SK-N-SH (cell line): ENCODE measurements around the gene MYO18B. TPM values are rescaled to one million over a fixed set of nuclear protein-coding genes. Genes with fewer than 3 reads are reported as not detected.

Source experiments
- CTCF ChIA-PET: fragments of 300-600, 350-600 bp; formaldehyde crosslinking; extraction: SDS; loops from one replicate; lab custom pipeline; 2021; lab: Yijun Ruan, JAX
- POLR2A ChIA-PET: fragments of 350-600 bp; sonication (Branson Sonifier 250); formaldehyde crosslinking; extraction: SDS; loops from one replicate; lab custom pipeline; 2020; ENCODE audit warnings: antibody characterized with exemption, inconsistent platforms; lab: Yijun Ruan, JAX
- DNase-seq: peaks from one replicate; pipeline ENCODE4 v3.0.0; 2012
- H2AFZ ChIP-seq: fragments of 200-600 bp; sonication (generic); 2 replicates; pipeline ENCODE4 v1.8.1; 2016; ENCODE audit warnings: antibody characterized with exemption, mild to moderate bottlenecking, low read depth
- H3F3A ChIP-seq: fragments of 200-600 bp; sonication (generic); replicated peaks from 2 replicates; pipeline ENCODE3; 2016; ENCODE audit warnings: antibody characterized with exemption, mild to moderate bottlenecking; ENCODE audit not compliant: insufficient read depth
- H3K27ac ChIP-seq, 2 experiments: fragments of 200-500 bp in 1 of 2; fragments of 200-600 bp in 1 of 2; sonication (Bioruptor generic) in 1 of 2; sonication (generic), shearing (Covaris generic) in 1 of 2; 2 replicates each; pipeline versions ENCODE4 v1.5.1 to v1.6.1; 2014 to 2016; ENCODE audit warnings: low read depth in 2 of 2, inconsistent platforms in 1 of 2, low read length in 1 of 2, mild to moderate bottlenecking in 1 of 2, mixed read lengths in 1 of 2
- H3K27me3 ChIP-seq: fragments of 200-600 bp; sonication (generic), shearing (Covaris generic); 2 replicates; pipeline ENCODE4 v1.6.1; 2016; ENCODE audit warnings: mixed run types; ENCODE audit not compliant: insufficient read depth
- H3K36me3 ChIP-seq, 2 experiments: fragments of 200-500 bp in 1 of 2; fragments of 200-600 bp in 1 of 2; sonication (Bioruptor generic) in 1 of 2; sonication (generic) in 1 of 2; replicated peaks in 1 of 2; 2 replicates each; pipeline versions ENCODE3 to v1.5.1; 2014 to 2016; ENCODE audit warnings: low read length in 1 of 2, mild to moderate bottlenecking in 1 of 2; ENCODE audit not compliant: insufficient read depth in 2 of 2, control insufficient read depth in 1 of 2
- H3K4me1 ChIP-seq, 2 experiments: fragments of 200-500 bp in 1 of 2; fragments of 200-600 bp in 1 of 2; sonication (Bioruptor generic) in 1 of 2; sonication (generic), shearing (Covaris generic) in 1 of 2; 2 replicates each; pipeline versions ENCODE4 v1.5.1 to v1.6.1; 2014 to 2016; ENCODE audit warnings: low read depth in 1 of 2, low read length in 1 of 2, mixed run types in 1 of 2; ENCODE audit not compliant: insufficient read depth in 2 of 2, control insufficient read depth in 1 of 2
- H3K4me2 ChIP-seq: fragments of 200-600 bp; sonication (generic), shearing (Covaris generic); 2 replicates; pipeline ENCODE4 v1.6.1; 2017; ENCODE audit warnings: mixed run types
- H3K4me3 ChIP-seq, 2 experiments: fragments of 200-500 bp in 1 of 2; fragments of 200-600 bp in 1 of 2; sonication (Bioruptor generic) in 1 of 2; sonication (generic), shearing (Covaris generic) in 1 of 2; 2 replicates each; pipeline versions ENCODE4 v1.5.1 to v1.8.1; 2014 to 2016; ENCODE audit warnings: low read depth in 2 of 2, inconsistent platforms in 1 of 2, low read length in 1 of 2, mild to moderate bottlenecking in 1 of 2, mixed read lengths in 1 of 2, moderate library complexity in 1 of 2
- H3K79me2 ChIP-seq: fragments of 200-600 bp; sonication (generic); 2 replicates; pipeline ENCODE4 v1.8.1; 2017; ENCODE audit warnings: mild to moderate bottlenecking; ENCODE audit not compliant: insufficient read depth
- H3K9ac ChIP-seq: fragments of 200-600 bp; sonication (generic); 2 replicates; pipeline ENCODE4 v1.6.1; 2017; ENCODE audit warnings: mixed run types
- H3K9me2 ChIP-seq: fragments of 200-600 bp; sonication (generic); 2 replicates; pipeline ENCODE4 v1.6.1; 2017; ENCODE audit warnings: mixed run types
- H3K9me3 ChIP-seq: fragments of 200-600 bp; sonication (generic); 2 replicates; pipeline ENCODE4 v1.6.1; 2017; ENCODE audit warnings: mixed run types, mild to moderate bottlenecking, moderate library complexity
- H4K20me1 ChIP-seq: fragments of 200-600 bp; sonication (generic); 2 replicates; pipeline ENCODE4 v1.6.1; 2017; ENCODE audit warnings: mild to moderate bottlenecking, mixed run types; ENCODE audit not compliant: insufficient read depth
- EP300 ChIP-seq, 2 experiments: IDR thresholded peaks; 2 replicates each; pipeline versions ENCODE4 v1.4.0 to v1.6.1; 2012; ENCODE audit warnings: borderline replicate concordance in 1 of 2, low read depth in 1 of 2, low read length in 1 of 2
- EZH2phosphoT487 ChIP-seq: fragments of 200-600 bp; sonication (generic); IDR thresholded peaks from 2 replicates; pipeline ENCODE4 v1.6.1; 2017; ENCODE audit warnings: low read depth, mixed run types, mild to moderate bottlenecking, antibody characterized with exemption, moderate library complexity, borderline replicate concordance
- FOSL2 ChIP-seq: IDR thresholded peaks from 2 replicates; pipeline ENCODE4 v1.4.0; 2012; ENCODE audit warnings: low read depth, mild to moderate bottlenecking, moderate library complexity, borderline replicate concordance
- FOXJ3 ChIP-seq: sonication (generic); formaldehyde crosslinking; IDR thresholded peaks from 2 replicates; pipeline ENCODE4 v1.5.1; 2020; ENCODE audit warnings: mild to moderate bottlenecking, missing genetic modification reagents
- FOXM1 ChIP-seq: IDR thresholded peaks from 2 replicates; pipeline ENCODE4 v1.4.0; 2012; ENCODE audit warnings: low read depth, mild to moderate bottlenecking
- GABPA ChIP-seq: IDR thresholded peaks from 2 replicates; pipeline ENCODE4 v1.4.0; 2012; ENCODE audit warnings: low read depth, mild to moderate bottlenecking
- JUND ChIP-seq: IDR thresholded peaks from 2 replicates; pipeline ENCODE4 v1.4.0; 2012
- MEF2A ChIP-seq: IDR thresholded peaks from 2 replicates; pipeline ENCODE4 v1.4.0; 2012; ENCODE audit warnings: low read depth, borderline replicate concordance
- MXI1 ChIP-seq: IDR thresholded peaks from 2 replicates; pipeline ENCODE4 v1.6.1; 2012; ENCODE audit warnings: mild to moderate bottlenecking, low read depth, low read length, improper control_type of control experiment
- POLR2AphosphoS5 ChIP-seq: IDR thresholded peaks from 2 replicates; pipeline ENCODE4 v1.6.1; 2012; ENCODE audit warnings: low read depth, low read length
- RCOR1 ChIP-seq: fragments of 150-350 bp; IDR thresholded peaks from 2 replicates; pipeline ENCODE4 v1.6.1; 2017; ENCODE audit warnings: antibody characterized with exemption, low read length
- RFX5 ChIP-seq: IDR thresholded peaks from 2 replicates; pipeline ENCODE4 v1.6.1; 2012; ENCODE audit warnings: mild to moderate bottlenecking, improper control_type of control experiment, low read length
- SIN3A ChIP-seq: IDR thresholded peaks from 2 replicates; pipeline ENCODE4 v1.6.1; 2012; ENCODE audit warnings: low read depth, mild to moderate bottlenecking, low read length, moderate library complexity, borderline replicate concordance
- TCF12 ChIP-seq: IDR thresholded peaks from 2 replicates; pipeline ENCODE4 v1.4.0; 2012
- TEAD4 ChIP-seq: IDR thresholded peaks from 2 replicates; pipeline ENCODE4 v1.4.0; 2012; ENCODE audit warnings: mild to moderate bottlenecking, borderline replicate concordance; ENCODE audit not compliant: insufficient read depth
- WGBS: methylation state at CpG from one replicate; pipeline ENCODE4 v1.1.6; 2017; ENCODE audit warnings: low lambda C conversion rate; 5-methylcytosine and 5-hydroxymethylcytosine counted together
- polyA plus RNA-seq, 3 experiments: library from polyadenylated mRNA; depleted of rRNA; stranded (reverse); fragments of >200 nt; gene quantifications; 2 replicates each; pipeline ENCODE4 v1.2.3, GENCODE V29; 2012
- TF ChIP-seq, protein P1 (sequence below): fragments of 150-350 bp; IDR thresholded peaks from 2 replicates; pipeline ENCODE4 v1.6.1; 2017; ENCODE audit warnings: antibody characterized with exemption, low read length, low read depth, borderline replicate concordance
- TF ChIP-seq, protein P2 (sequence below): fragments of 150-350 bp; IDR thresholded peaks from 2 replicates; pipeline ENCODE4 v1.6.1; 2016; ENCODE audit warnings: mild to moderate bottlenecking, low read depth, low read length
- TF ChIP-seq, protein P3 (sequence below): IDR thresholded peaks from 2 replicates; pipeline ENCODE4 v1.6.1; 2012; ENCODE audit warnings: mild to moderate bottlenecking, low read depth, low read length, moderate library complexity
- TF ChIP-seq, protein P4 (sequence below): IDR thresholded peaks from 2 replicates; pipeline ENCODE4; 2012
- TF ChIP-seq, protein P5 (sequence below): IDR thresholded peaks from 2 replicates; pipeline ENCODE4 v1.4.0; 2012; ENCODE audit warnings: low read depth, borderline replicate concordance

Gene MYO18B
- polyA plus RNA-seq, 1 of the 3 experiments (the other 2 are of a cell fraction), result 0.05 TPM

DNA sequence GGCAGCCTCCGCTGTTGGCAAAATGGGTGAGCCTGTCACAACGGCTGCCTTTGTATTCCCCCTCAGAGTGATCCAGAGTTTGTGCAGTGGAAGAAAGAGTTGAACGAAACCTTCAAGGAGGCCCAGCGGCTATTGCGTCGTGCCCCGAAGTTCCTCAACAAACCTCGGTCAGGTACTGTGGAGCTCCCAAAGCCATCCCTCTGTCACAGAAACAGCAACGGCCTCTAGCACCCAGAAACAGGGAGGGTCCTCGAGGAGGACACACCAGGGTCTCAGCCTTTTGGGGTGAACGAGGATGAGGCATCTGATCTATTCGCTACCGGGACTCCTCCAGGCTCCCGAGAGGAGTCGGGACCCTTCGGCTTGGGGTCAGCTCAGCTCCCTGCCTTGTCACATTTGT lies 19.8 kb upstream of the MYO18B start:
- POLR2A ChIA-PET, result no interaction called here
- Histone ChIP-seq H3K9me2 (no peaks in the 10 kb centered on the region), H3F3A (no peaks in the 10 kb centered on the region), H3K36me3 (peaks cover 0 to 32% of the 10 kb centered on the region in 2 experiments), H3K27ac (no peak overlapping the region), H3K79me2 (no peaks in the 10 kb centered on the region), H4K20me1 (no peaks in the 10 kb centered on the region), H3K4me3 (no peak overlapping the region), H3K9ac (no peak overlapping the region), H3K27me3 (no peaks in the 10 kb centered on the region), H2AFZ (no peak overlapping the region), H3K9me3 (no peaks in the 10 kb centered on the region), H3K4me1 (peaks cover 0 to 5% of the 10 kb centered on the region in 2 experiments; a peak in 1 of 4 replicates), H3K4me2 (no peak overlapping the region)
- CTCF ChIA-PET, result interaction anchor here (0.6 to 1.0 kb wide), 2 partner anchors 11 to 99 kb away, joined by 3 read pairs; no protein-coding TSS in a partner anchor
- TF ChIP-seq MXI1 (no peak), RCOR1 (no peak)
- TF ChIP-seq, protein P1, sequence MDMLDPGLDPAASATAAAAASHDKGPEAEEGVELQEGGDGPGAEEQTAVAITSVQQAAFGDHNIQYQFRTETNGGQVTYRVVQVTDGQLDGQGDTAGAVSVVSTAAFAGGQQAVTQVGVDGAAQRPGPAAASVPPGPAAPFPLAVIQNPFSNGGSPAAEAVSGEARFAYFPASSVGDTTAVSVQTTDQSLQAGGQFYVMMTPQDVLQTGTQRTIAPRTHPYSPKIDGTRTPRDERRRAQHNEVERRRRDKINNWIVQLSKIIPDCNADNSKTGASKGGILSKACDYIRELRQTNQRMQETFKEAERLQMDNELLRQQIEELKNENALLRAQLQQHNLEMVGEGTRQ, result no peak
- WGBS, result 91% methylated on average over 15 of the region's 16 CpGs
- DNase-seq, result no peak

DNA sequence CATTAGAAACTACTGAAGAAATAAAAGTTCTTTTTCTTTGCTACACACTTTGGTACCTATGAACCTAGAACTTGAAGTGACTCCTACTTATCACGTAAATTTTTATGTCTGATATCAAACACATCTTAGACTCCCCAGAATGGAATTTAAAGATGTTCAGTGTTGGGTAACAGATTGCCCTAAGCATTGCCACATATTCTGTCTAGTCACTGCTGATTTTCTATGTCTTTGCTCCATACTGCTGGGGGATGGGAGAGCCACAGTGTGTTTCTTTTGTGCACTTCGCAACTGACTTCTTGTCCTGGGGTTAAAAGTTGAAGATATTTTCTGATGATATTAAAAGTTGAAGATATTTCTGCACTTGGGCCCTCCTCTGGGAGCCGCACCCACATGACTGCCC lies 19.4 kb upstream of the MYO18B start:
- 91% methylated on average over 3 of the region's 3 CpGs for WGBS
- peaks cover 0 to 30% of the 10 kb centered on the region in 2 experiments for H3K36me3 ChIP-seq
- H3K79me2 ChIP-seq, result no peaks in the 10 kb centered on the region
- no peak overlapping the region for H3K27ac ChIP-seq
- H3K4me1 ChIP-seq, result peaks cover 0 to 5% of the 10 kb centered on the region in 2 experiments; a peak in 1 of 4 replicates
- H3K27me3 ChIP-seq, result no peaks in the 10 kb centered on the region
- no peak overlapping the region for H3K9ac ChIP-seq
- no peaks in the 10 kb centered on the region for H4K20me1 ChIP-seq
- CTCF ChIA-PET, result interaction anchor here (1.0 kb wide), 1 partner anchor 11 kb away, joined by 3 read pairs; no protein-coding TSS in a partner anchor
- H2AFZ ChIP-seq, result no peak overlapping the region
- no peaks in the 10 kb centered on the region for H3K9me2 ChIP-seq
- H3F3A ChIP-seq, result no peaks in the 10 kb centered on the region
- no peaks in the 10 kb centered on the region for H3K9me3 ChIP-seq
- no peak overlapping the region for H3K4me2 ChIP-seq
- H3K4me3 ChIP-seq, result no peak overlapping the region
- DNase-seq, result no peak
- POLR2A ChIA-PET, result no interaction called here
- TF ChIP-seq MEF2A (no peak), TEAD4 (no peak), SIN3A (no peak), MXI1 (no peak), FOXM1 (no peak), FOSL2 (no peak), RFX5 (no peak), EP300 (IDR thresholded peaks at IDR 0.05; ENCODE audit: borderline replicate concordance in 1 of 2, low read depth in 1 of 2, low read length in 1 of 2) (no peak), EZH2phosphoT487 (no peak), FOXJ3 (CRISPR knock-in tag) (no peak), TCF12 (no peak), GABPA (no peak), POLR2AphosphoS5 (no peak), JUND (no peak)
- TF ChIP-seq, protein P2, sequence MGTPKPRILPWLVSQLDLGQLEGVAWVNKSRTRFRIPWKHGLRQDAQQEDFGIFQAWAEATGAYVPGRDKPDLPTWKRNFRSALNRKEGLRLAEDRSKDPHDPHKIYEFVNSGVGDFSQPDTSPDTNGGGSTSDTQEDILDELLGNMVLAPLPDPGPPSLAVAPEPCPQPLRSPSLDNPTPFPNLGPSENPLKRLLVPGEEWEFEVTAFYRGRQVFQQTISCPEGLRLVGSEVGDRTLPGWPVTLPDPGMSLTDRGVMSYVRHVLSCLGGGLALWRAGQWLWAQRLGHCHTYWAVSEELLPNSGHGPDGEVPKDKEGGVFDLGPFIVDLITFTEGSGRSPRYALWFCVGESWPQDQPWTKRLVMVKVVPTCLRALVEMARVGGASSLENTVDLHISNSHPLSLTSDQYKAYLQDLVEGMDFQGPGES, result no peak
- TF ChIP-seq, protein P3, sequence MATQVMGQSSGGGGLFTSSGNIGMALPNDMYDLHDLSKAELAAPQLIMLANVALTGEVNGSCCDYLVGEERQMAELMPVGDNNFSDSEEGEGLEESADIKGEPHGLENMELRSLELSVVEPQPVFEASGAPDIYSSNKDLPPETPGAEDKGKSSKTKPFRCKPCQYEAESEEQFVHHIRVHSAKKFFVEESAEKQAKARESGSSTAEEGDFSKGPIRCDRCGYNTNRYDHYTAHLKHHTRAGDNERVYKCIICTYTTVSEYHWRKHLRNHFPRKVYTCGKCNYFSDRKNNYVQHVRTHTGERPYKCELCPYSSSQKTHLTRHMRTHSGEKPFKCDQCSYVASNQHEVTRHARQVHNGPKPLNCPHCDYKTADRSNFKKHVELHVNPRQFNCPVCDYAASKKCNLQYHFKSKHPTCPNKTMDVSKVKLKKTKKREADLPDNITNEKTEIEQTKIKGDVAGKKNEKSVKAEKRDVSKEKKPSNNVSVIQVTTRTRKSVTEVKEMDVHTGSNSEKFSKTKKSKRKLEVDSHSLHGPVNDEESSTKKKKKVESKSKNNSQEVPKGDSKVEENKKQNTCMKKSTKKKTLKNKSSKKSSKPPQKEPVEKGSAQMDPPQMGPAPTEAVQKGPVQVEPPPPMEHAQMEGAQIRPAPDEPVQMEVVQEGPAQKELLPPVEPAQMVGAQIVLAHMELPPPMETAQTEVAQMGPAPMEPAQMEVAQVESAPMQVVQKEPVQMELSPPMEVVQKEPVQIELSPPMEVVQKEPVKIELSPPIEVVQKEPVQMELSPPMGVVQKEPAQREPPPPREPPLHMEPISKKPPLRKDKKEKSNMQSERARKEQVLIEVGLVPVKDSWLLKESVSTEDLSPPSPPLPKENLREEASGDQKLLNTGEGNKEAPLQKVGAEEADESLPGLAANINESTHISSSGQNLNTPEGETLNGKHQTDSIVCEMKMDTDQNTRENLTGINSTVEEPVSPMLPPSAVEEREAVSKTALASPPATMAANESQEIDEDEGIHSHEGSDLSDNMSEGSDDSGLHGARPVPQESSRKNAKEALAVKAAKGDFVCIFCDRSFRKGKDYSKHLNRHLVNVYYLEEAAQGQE, result no peak
- TF ChIP-seq, protein P4, sequence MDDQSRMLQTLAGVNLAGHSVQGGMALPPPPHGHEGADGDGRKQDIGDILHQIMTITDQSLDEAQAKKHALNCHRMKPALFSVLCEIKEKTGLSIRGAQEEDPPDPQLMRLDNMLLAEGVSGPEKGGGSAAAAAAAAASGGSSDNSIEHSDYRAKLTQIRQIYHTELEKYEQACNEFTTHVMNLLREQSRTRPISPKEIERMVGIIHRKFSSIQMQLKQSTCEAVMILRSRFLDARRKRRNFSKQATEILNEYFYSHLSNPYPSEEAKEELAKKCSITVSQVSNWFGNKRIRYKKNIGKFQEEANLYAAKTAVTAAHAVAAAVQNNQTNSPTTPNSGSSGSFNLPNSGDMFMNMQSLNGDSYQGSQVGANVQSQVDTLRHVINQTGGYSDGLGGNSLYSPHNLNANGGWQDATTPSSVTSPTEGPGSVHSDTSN, result no peak
- TF ChIP-seq, protein P5, sequence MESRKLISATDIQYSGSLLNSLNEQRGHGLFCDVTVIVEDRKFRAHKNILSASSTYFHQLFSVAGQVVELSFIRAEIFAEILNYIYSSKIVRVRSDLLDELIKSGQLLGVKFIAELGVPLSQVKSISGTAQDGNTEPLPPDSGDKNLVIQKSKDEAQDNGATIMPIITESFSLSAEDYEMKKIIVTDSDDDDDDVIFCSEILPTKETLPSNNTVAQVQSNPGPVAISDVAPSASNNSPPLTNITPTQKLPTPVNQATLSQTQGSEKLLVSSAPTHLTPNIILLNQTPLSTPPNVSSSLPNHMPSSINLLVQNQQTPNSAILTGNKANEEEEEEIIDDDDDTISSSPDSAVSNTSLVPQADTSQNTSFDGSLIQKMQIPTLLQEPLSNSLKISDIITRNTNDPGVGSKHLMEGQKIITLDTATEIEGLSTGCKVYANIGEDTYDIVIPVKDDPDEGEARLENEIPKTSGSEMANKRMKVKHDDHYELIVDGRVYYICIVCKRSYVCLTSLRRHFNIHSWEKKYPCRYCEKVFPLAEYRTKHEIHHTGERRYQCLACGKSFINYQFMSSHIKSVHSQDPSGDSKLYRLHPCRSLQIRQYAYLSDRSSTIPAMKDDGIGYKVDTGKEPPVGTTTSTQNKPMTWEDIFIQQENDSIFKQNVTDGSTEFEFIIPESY, result no peak
